HepG2 (cell line): Measurements from ENCODE around the gene WDR37. TPM values are rescaled to one million over a fixed set of nuclear protein-coding genes. Genes with fewer than 3 reads are reported as not detected.

Source experiments
- ATAC-seq: fragments of 200-7000 bp; cut with Tn5 transposase; 3 replicates; pipeline ENCODE4 v1.9.1; 2020; ENCODE audit warnings: mild to moderate bottlenecking, moderate library complexity
- BruUV-seq: library from RNA; stranded (reverse); fragments of 400-500 nt; replicated peaks from 2 replicates; lab custom pipeline; 2021; lab: Mats Ljungman, UMichigan
- CTCF ChIA-PET: fragments of 300-600 bp; formaldehyde crosslinking; extraction: SDS; loops from one replicate; lab custom pipeline; 2021; ENCODE audit warnings: low total read pairs, inconsistent platforms, low intra/inter-chr PET ratio; lab: Yijun Ruan, JAX
- POLR2A ChIA-PET: fragments of 350-600 bp; sonication (Branson Sonifier 250); formaldehyde crosslinking; loops from one replicate; lab custom pipeline; 2020; ENCODE audit warnings: antibody characterized with exemption, inconsistent platforms; lab: Yijun Ruan, JAX
- DNase-seq: peaks from one replicate; pipeline ENCODE4 v3.0.0-alpha.2; 2015; ENCODE audit warnings: low spot score
- FAIRE-seq: peaks from 3 replicates; lab custom pipeline; 2011; peaks lifted over from hg19 to GRCh38; lab: Jason Lieb, UNC
- H2AFZ ChIP-seq: one replicate; pipeline ENCODE4 v1.6.1; 2011; ENCODE audit warnings: low read length, inconsistent platforms
- H3K27ac ChIP-seq: fragments of 300-600 bp; 3 replicates; pipeline ENCODE4 v1.8.0; 2011; ENCODE audit warnings: mixed run types, mild to moderate bottlenecking, mixed read lengths, low read length, inconsistent platforms; ENCODE audit not compliant: insufficient read depth; ENCODE audit errors: extremely low read length
- H3K27me3 ChIP-seq, 2 experiments: fragments of 200-600 bp in 1 of 2; 2 replicates in 1 of 2; 3 replicates in 1 of 2; pipeline versions ENCODE4 v1.6.0 to v1.8.0; 2011; ENCODE audit warnings: low read length in 2 of 2, mild to moderate bottlenecking in 2 of 2, moderate library complexity in 2 of 2, inconsistent platforms in 1 of 2; ENCODE audit not compliant: insufficient read depth in 2 of 2, control insufficient read depth in 1 of 2
- H3K36me3 ChIP-seq, 2 experiments: fragments of 200-600 bp in 1 of 2; replicated peaks in 1 of 2; 2 replicates in 1 of 2; 3 replicates in 1 of 2; pipeline versions ENCODE4 v1.5.1 to v1.8.0; 2011; ENCODE audit warnings: low read length in 2 of 2, inconsistent platforms in 1 of 2; ENCODE audit not compliant: insufficient read depth in 2 of 2, control insufficient read depth in 1 of 2
- H3K4me1 ChIP-seq: 2 replicates; pipeline ENCODE4 v1.5.1; 2012; ENCODE audit warnings: low read length, inconsistent platforms; ENCODE audit not compliant: insufficient read depth
- H3K4me2 ChIP-seq: 2 replicates; pipeline ENCODE4 v1.6.0; 2011; ENCODE audit warnings: low read depth, low read length, inconsistent platforms
- H3K4me3 ChIP-seq, 3 experiments: fragments of 200-600 bp in 1 of 3; sonication (generic), shearing (Covaris generic) in 1 of 3; replicated peaks in 1 of 3; 2 replicates each; pipeline ENCODE4 v1.5.1; 2011 to 2016; ENCODE audit warnings: low read length in 3 of 3, inconsistent platforms in 2 of 3, low read depth in 2 of 3, mild to moderate bottlenecking in 2 of 3, control low read depth in 1 of 3, mixed read lengths in 1 of 3; ENCODE audit not compliant: insufficient read depth in 1 of 3
- H3K79me2 ChIP-seq: one replicate; pipeline ENCODE4 v1.6.1; 2011; ENCODE audit warnings: low read length, inconsistent platforms; ENCODE audit not compliant: insufficient read depth
- H3K9ac ChIP-seq: 2 replicates; pipeline ENCODE4 v1.6.0; 2011; ENCODE audit warnings: mild to moderate bottlenecking, low read depth, low read length, inconsistent platforms; ENCODE audit not compliant: insufficient read depth
- H3K9me3 ChIP-seq: 2 replicates; pipeline ENCODE4 v1.5.1; 2012; ENCODE audit warnings: mild to moderate bottlenecking, low read length
- H4K20me1 ChIP-seq: 2 replicates; pipeline ENCODE4 v1.6.0; 2011; ENCODE audit warnings: inconsistent platforms, mild to moderate bottlenecking, low read length, moderate library complexity; ENCODE audit not compliant: insufficient read depth
- MIER3 ChIP-seq: IDR thresholded peaks from 2 replicates; pipeline ENCODE4 v1.6.1; 2016; ENCODE audit warnings: missing compliant biosample characterization, borderline replicate concordance
- NR2F2 ChIP-seq: IDR thresholded peaks from 2 replicates; pipeline ENCODE4 v1.6.1; 2012; ENCODE audit warnings: low read depth, inconsistent platforms, borderline replicate concordance
- NR2F6 ChIP-seq, 2 experiments: IDR thresholded peaks; 2 replicates each; pipeline ENCODE4 v1.6.1; 2016; ENCODE audit warnings: antibody characterized with exemption in 1 of 2, mild to moderate bottlenecking in 1 of 2
- YEATS4 ChIP-seq: sonication (generic); formaldehyde crosslinking; IDR thresholded peaks from 2 replicates; pipeline ENCODE4 v1.4.0; 2020; ENCODE audit warnings: missing genetic modification reagents, borderline replicate concordance
- ZFP36L1 ChIP-seq: sonication (generic); formaldehyde crosslinking; IDR thresholded peaks from 2 replicates; pipeline ENCODE4 v1.8.0; 2022; ENCODE audit warnings: mild to moderate bottlenecking, missing genetic modification reagents, moderate library complexity
- WGBS: methylation state at CpG from one replicate; pipeline ENCODE4 v1.1.6; 2017; ENCODE audit warnings: low lambda C conversion rate; 5-methylcytosine and 5-hydroxymethylcytosine counted together
- in situ Hi-C: cut with HindIII; loops from 2 replicates; pipeline ENCODE4 v1.10.0; 2017; ENCODE audit warnings: low pct_unique_long_range_greater_than_20kb; ENCODE audit not compliant: extremely low pct_ligation_motif_present
- intact Hi-C: fragments of 100-400 bp; cut with micrococcal nuclease; formaldehyde crosslinking; loops from one replicate; pipeline ENCODE4 v1.10.0; 2022; ENCODE audit not compliant: unreplicated experiment
- polyA plus RNA-seq, 8 experiments: library from polyadenylated mRNA; depleted of rRNA in 3 of 8; stranded (reverse) in 7 of 8; unstranded in 1 of 8; fragments of >200 nt; fragmentation: Illumina TruSeq in 4 of 8; extraction: Trizol in 4 of 8; gene quantifications; 2 replicates each; pipeline versions ENCODE4 v1.2.1 to v1.2.3, GENCODE V29; 2011 to 2016; ENCODE audit warnings: low read depth in 4 of 8, missing spikeins in 1 of 8, mixed read lengths in 1 of 8; ENCODE audit not compliant: insufficient read depth in 1 of 8
- total RNA-seq, 5 experiments: library from RNA; depleted of rRNA; stranded (reverse); fragments of >200 nt; fragmentation: Illumina TruSeq; extraction: Trizol; gene quantifications; 2 replicates each; pipeline ENCODE4 v1.2.3, GENCODE V29; 2016; ENCODE audit warnings: low read depth in 1 of 5
- TF ChIP-seq, protein P1 (sequence below): sonication (generic); formaldehyde crosslinking; conservative IDR thresholded peaks from 2 replicates; pipeline ENCODE4 v1.4.0; 2020; ENCODE audit warnings: missing genetic modification reagents
- TF ChIP-seq, protein P2 (sequence below): sonication (generic); formaldehyde crosslinking; IDR thresholded peaks from 2 replicates; pipeline ENCODE4 v1.4.0; 2020; ENCODE audit warnings: mild to moderate bottlenecking, missing genetic modification reagents
- TF ChIP-seq, protein P3 (sequence below): sonication (generic); formaldehyde crosslinking; IDR thresholded peaks from one replicate; pipeline ENCODE4 v1.5.1; 2020; ENCODE audit warnings: mild to moderate bottlenecking, missing genetic modification reagents; ENCODE audit errors: not compliant biosample characterization

The WDR37 gene
- total and polyA plus RNA-seq, 2 of the 13 experiments (the other 11 are each of a cell fraction or from before 2014, with no cell fraction given): 5.9 to 7.5 TPM

DNA sequence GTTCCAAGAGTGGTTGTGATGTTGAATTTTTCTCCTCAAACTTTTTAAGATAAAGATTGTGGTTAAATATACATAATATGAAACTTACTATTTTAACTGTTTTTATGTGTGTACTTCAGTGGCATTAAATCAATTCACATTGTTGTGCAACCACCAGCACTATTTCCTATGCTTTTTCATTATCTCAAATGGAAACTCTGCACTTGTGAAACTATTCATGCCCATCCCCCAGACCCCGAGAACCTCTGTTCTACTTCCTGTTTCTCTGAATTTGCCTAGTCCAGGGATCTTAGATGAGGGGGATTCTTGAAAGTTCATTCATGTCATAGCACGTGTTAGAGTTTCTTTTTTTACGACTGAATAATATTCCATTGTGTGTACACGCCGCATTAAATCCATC lies 67.0 kb downstream of the WDR37 start:
- ATAC-seq (no peak), DNase-seq (no peak), FAIRE-seq (no peak)
- Histone ChIP-seq H3K27me3 (no peaks in the 10 kb centered on the region), H3K27ac (no peak overlapping the region), H3K4me2 (no peak overlapping the region), H3K4me1 (peaks cover 11% of the 10 kb centered on the region; the same call in 1 of the 2 replicates), H2AFZ (no peak overlapping the region), H3K79me2 (no peaks in the 10 kb centered on the region), H3K4me3 (no peak overlapping the region), H3K9ac (no peak overlapping the region), H4K20me1 (no peaks in the 10 kb centered on the region), H3K9me3 (no peaks in the 10 kb centered on the region), H3K36me3 (peaks cover 20 to 71% of the 10 kb centered on the region in 2 experiments)
- 95% methylated on average over 5 of the region's 5 CpGs for WGBS
- TF ChIP-seq, protein P1, sequence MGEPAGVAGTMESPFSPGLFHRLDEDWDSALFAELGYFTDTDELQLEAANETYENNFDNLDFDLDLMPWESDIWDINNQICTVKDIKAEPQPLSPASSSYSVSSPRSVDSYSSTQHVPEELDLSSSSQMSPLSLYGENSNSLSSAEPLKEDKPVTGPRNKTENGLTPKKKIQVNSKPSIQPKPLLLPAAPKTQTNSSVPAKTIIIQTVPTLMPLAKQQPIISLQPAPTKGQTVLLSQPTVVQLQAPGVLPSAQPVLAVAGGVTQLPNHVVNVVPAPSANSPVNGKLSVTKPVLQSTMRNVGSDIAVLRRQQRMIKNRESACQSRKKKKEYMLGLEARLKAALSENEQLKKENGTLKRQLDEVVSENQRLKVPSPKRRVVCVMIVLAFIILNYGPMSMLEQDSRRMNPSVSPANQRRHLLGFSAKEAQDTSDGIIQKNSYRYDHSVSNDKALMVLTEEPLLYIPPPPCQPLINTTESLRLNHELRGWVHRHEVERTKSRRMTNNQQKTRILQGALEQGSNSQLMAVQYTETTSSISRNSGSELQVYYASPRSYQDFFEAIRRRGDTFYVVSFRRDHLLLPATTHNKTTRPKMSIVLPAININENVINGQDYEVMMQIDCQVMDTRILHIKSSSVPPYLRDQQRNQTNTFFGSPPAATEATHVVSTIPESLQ (CRISPR knock-in tag): no peak
- TF ChIP-seq YEATS4 (CRISPR knock-in tag) (no peak), NR2F6 (IDR thresholded peaks at IDR 0.05) (no peak), NR2F6 (CRISPR knock-in tag; IDR thresholded peaks at IDR 0.05) (no peak), ZFP36L1 (CRISPR knock-in tag) (no peak), MIER3 (no peak), NR2F2 (no peak)
- TF ChIP-seq, protein P2, sequence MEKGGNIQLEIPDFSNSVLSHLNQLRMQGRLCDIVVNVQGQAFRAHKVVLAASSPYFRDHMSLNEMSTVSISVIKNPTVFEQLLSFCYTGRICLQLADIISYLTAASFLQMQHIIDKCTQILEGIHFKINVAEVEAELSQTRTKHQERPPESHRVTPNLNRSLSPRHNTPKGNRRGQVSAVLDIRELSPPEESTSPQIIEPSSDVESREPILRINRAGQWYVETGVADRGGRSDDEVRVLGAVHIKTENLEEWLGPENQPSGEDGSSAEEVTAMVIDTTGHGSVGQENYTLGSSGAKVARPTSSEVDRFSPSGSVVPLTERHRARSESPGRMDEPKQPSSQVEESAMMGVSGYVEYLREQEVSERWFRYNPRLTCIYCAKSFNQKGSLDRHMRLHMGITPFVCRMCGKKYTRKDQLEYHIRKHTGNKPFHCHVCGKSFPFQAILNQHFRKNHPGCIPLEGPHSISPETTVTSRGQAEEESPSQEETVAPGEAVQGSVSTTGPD: no peak
- TF ChIP-seq, protein P3, sequence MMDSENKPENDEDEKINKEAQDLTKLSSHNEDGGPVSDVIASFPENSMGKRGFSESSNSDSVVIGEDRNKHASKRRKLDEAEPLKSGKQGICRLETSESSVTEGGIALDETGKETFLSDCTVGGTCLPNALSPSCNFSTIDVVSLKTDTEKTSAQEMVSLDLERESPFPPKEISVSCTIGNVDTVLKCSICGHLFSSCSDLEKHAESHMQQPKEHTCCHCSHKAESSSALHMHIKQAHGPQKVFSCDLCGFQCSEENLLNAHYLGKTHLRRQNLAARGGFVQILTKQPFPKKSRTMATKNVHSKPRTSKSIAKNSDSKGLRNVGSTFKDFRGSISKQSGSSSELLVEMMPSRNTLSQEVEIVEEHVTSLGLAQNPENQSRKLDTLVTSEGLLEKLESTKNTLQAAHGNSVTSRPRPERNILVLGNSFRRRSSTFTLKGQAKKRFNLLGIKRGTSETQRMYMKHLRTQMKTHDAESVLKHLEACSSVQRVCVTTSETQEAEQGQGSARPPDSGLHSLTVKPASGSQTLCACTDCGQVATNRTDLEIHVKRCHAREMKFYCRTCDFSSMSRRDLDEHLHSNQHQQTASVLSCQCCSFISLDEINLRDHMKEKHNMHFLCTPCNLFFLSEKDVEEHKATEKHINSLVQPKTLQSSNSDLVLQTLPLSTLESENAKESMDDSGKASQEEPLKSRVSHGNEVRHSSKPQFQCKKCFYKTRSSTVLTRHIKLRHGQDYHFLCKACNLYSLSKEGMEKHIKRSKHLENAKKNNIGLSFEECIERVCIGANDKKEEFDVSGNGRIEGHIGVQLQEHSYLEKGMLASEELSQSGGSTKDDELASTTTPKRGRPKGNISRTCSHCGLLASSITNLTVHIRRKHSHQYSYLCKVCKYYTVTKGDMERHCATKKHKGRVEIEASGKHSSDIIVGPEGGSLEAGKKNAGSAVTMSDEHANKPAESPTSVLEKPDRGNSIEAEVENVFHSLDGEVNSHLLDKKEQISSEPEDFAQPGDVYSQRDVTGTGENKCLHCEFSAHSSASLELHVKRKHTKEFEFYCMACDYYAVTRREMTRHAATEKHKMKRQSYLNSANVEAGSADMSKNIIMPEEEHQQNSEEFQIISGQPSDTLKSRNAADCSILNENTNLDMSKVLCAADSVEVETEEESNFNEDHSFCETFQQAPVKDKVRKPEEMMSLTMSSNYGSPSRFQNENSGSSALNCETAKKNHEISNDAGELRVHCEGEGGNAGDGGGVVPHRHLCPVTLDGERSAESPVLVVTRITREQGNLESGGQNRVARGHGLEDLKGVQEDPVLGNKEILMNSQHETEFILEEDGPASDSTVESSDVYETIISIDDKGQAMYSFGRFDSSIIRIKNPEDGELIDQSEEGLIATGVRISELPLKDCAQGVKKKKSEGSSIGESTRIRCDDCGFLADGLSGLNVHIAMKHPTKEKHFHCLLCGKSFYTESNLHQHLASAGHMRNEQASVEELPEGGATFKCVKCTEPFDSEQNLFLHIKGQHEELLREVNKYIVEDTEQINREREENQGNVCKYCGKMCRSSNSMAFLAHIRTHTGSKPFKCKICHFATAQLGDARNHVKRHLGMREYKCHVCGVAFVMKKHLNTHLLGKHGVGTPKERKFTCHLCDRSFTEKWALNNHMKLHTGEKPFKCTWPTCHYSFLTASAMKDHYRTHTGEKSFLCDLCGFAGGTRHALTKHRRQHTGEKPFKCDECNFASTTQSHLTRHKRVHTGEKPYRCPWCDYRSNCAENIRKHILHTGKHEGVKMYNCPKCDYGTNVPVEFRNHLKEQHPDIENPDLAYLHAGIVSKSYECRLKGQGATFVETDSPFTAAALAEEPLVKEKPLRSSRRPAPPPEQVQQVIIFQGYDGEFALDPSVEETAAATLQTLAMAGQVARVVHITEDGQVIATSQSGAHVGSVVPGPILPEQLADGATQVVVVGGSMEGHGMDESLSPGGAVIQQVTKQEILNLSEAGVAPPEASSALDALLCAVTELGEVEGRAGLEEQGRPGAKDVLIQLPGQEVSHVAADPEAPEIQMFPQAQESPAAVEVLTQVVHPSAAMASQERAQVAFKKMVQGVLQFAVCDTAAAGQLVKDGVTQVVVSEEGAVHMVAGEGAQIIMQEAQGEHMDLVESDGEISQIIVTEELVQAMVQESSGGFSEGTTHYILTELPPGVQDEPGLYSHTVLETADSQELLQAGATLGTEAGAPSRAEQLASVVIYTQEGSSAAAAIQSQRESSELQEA (CRISPR knock-in tag): no peak
- in situ Hi-C loops (no loop called here), intact Hi-C loops (no loop called here)
- ChIA-PET CTCF (no interaction called here), POLR2A (no interaction called here)
- BruUV-seq: no TSS peak
